DMS153 (cell line): ENCODE measurements around the gene TMEM175.

Source experiments
- DNase-seq: peaks from one replicate; lab custom pipeline; 2025; lab: John Stamatoyannopoulos, UW

Gene TMEM175

DNA sequence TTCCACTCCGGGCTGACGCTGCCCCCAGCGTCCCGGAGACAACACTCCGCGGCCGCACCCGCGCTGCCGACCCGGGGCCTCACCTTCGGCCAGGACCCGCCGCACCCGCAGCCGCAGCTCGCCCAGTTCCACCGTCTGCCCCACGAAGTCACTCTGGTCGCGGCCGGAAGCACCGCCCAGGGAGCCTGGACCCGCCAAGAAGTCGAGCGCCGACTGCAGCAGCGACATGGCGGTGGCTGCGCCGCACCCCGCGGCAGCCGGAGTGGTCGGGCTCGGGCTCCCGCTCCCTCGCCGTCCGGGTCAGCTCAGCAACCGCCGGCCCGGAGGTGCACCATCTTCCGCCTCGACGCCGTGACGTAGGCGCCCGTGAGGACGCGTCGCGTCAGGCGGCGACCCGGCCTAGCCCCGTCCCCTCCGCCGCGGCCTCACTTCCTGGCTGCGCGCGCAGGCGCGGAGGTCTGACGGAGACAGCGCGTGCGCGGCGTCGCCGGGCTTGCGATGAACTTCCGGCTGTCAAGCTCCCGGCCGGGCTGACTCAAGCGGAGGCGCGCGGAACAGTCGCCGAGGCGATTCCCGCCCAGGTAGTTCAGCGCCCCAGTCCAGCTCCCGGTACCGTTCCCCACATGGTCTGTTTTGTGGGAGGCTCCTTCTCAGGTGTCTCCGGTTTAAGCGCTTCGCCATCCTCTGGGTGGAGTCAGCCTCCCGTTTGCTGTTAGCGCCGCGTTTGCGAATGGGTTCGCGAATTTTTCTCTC is at the start of gene TMEM175, which contains the start of gene GAK:
TMEM175 (plus strand) TSS at position 501 of the 753 bp plus-strand sequence. CDS start 15,280 bp downstream, outside the sequence.
GAK (minus strand) TSS at position 357 of the 753 bp plus-strand sequence; CDS start at position 228, 129 bp downstream.
- DNase-seq: peak; percentile 75

- DNase-seq: no peak
These were observed 49.6 kb upstream of the TMEM175 start for GRCh38 chr4:882646-883045.

- no peak for DNase-seq
These were observed 48.7 kb upstream of the TMEM175 start for GRCh38 chr4:883377-884095.

DNA sequence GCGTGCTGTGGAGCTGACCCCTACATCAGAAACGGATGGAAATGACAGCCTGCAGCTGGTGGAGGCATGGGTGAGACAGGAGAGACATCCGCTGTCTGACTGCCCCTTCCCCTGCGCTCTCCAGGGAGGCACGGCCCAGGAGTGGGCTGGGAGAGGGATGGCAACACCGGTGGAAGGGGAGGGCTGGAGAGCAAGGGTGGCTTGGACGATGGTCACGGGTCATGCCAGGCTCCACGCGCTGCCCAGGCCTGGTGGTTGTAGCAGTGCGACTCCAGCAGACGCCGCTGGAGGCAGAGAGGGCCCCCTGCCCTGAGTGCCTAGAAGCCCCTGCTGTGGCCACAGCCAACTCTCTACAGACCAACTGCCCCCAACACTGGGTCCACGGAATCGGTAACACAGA is 48.0 kb upstream of the TMEM175 start:
- DNase-seq: no peak

- DNase-seq: no peak
These were observed 47.4 kb upstream of the TMEM175 start for GRCh38 chr4:884896-885295.

GRCh38 chr4:885353-885752 is 46.9 kb upstream of the TMEM175 start:
- DNase-seq: no peak

DNA sequence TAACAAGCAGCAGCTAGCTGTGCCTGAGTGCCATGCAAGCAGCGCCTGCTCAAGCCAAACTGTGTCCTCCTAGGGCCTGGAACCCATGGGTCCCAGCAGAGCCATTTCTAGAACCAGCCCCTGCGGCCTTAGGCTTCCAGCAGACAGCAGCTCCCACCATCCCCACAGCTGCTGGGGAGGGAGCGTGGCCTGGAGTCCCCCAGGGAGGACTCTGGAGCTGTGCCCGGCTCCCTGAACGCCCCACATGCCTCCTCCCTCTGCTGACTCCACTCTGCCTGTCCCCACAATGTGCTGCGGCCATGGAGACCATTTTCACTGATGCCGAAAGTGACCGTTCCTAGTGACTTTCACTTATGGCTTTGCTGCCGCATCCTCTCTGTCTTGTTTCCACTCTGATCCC is 46.0 kb upstream of the TMEM175 start:
- DNase-seq: no peak

GRCh38 chr4:887034-887763 is 45.1 kb upstream of the TMEM175 start:
- no peak for DNase-seq

DNA sequence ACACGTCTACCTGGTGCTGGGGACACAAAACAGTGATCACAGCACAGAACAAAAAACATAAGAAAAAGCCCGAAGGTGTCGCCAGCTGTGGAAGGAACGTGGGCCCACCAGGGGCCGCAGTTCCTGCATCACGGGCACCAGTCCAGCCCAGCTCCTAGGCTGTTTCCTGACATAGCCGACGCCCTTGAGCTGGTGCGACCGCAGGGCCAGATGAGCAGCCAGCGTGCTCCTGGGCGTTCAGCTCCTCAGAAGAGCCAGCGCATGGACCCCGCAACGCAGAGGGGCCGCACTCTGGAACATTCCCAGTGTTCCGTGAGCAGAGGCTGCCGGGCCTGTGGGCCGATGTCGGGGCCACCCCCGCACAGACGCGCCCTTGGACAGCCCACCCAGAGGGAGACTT is 44.2 kb upstream of the TMEM175 start:
- no peak for DNase-seq

GRCh38 chr4:889516-889915 is 42.7 kb upstream of the TMEM175 start:
- no peak for DNase-seq

DNA sequence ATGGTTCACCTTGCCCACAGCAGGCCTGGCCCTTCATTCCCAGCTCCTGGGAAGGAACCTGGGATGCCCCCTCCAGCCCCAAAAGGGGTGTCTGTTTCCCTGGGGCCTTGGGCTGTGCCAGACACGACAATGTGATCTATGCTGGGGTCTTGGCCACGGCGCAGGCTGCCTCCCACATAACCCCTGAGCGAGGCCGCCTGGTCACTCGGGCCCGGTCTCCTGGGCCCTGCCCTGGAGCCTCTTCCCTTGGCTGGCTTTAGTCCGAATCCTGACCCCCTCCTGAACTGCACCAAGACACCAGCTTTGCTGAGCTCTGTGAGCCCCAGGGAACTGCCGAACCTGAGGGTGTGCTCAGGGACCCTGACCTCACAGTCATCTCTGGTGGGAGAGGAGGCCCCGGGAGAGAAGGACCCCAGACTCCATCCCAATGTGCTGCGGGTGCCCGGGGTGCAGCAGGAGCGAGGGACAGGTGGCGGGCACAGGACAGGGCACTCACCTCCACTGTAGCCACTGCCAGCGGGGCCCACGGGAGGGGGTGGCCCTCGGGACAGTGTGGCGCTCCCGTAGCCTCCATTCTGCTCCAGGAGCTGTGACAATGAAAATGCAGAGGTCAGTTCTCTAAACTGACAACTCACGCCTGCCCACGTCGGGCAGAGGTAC is 42.1 kb upstream of the TMEM175 start:
- DNase-seq: no peak

DNA sequence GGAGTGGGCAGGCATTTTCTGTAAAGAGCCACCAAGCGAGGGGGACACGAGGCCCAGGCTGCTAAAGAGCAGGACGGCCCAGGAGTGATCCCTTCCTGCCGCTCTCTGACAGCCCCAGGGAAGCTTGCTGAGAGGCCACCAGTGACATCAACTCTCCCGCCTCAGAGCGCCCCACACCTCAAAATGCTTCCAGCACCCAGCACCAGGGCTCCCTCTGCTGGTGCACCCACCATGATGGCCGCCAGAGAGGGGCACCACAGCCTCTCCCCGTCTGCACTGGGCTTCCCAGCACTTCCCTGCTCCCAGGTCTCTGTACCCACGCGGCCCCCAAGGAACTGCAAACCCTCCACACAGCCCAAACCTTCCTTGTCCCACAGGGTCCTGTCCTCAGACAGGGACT is 40.5 kb upstream of the TMEM175 start:
- no peak for DNase-seq

DNA sequence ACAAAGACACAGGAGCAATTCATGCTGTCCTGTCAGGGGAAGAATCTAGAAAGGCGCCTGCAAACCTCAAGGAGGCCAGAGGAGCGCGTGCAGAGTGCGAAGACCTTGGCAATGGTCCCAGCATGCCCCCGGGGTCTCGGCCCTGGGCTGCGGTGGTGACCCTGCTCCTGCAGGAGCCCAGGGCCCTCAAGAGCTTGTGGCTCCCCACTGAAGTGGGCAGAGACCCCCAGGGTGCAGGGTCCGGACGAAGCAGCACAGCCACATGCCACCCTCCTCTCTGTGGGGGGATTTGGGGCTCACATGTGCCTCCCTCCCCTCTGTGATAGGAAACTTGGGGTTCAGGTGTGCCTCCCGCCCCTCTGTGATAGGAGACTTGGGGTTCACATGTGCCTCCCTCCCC is 39.5 kb upstream of the TMEM175 start:
- no peak for DNase-seq

DNA sequence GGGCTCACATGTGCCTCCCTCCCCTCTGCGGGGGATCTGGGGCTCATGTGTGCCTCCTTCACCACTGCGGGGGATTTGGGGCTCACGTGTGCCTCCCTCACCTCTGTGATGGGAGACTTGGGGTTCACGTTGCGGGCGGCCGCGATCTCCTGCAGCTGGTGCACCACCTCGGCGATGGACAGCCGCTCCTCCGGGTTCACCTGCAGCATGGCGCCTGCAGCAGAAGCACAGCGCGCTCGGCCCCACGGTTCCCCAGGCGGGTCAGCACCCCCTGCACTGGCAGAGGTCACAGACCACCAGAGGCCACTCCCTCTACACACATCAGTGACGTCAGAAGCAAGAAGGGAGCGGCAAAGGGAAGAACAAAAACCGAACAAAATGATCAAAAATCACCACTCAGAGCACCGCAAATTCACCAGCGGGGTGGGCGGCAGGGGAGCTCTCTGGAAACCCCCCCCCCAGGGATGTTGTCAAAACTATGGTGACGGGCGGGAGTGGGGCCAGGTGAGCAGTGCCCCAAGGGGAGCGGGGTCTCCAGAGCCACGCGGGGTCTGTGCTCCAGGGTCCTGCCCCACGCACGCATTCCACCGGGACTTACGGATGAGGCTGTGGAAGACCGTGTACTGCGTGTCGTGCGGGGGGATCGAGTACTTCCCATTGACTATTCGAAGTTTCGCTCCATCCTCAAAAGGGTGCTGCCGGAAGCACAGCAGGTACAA is 38.8 kb upstream of the TMEM175 start:
- DNase-seq: no peak

DNA sequence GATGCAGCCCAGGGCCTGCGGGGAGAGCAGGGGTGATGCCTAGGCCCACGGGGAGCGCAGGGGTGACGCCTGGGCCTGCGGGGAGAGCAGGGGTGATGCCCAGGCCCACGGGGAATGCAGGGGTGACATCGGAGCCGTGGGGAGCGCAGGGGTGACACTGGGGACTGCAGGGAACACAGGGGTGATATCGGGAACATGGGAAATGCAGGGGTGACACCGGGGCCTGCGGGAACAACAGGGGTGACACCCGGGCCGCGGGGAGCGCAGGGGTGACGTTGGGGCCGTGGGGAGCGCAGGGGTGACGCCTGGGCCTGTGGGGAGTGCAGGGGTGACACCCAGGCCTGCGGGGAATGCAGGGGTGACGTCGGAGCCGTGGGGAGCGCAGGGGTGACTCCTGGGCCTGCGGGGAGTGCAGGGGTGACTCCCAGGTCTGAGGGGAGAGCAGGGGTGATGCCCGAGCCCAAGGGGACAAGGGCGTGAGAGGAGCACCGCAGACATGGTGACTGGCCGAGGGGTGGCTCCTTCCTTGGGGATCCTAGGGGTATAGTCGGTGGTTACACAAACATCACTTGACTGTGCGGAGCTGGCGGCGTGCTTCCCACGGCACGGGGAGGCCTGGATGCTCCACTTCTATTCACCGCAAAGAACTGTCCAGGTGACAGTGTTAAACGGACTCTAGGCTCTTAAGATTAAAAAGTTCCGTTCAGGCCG is 38.1 kb upstream of the TMEM175 start:
- no peak for DNase-seq

DNA sequence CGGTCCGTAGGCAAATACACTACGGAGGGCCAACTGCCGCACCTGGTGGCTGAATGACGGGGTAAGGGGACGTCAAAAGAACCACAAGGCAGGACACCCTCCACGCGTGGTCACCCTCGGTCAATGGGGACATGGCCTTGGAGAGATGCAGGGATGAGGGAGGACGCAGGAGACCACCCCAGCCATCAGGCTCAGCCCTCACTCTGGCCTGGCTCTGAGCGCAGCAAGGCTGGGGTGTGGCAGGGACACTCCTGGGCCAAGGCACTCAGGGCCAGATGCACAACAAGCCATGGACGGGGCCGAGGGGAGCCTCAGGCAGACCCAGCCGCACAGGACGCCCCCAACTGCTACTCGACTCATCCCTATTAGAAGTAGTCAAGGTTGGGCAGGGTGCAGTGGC is 36.7 kb upstream of the TMEM175 start:
- no peak for DNase-seq

GRCh38 chr4:896216-896615 is 36.0 kb upstream of the TMEM175 start:
- no peak for DNase-seq

DNA sequence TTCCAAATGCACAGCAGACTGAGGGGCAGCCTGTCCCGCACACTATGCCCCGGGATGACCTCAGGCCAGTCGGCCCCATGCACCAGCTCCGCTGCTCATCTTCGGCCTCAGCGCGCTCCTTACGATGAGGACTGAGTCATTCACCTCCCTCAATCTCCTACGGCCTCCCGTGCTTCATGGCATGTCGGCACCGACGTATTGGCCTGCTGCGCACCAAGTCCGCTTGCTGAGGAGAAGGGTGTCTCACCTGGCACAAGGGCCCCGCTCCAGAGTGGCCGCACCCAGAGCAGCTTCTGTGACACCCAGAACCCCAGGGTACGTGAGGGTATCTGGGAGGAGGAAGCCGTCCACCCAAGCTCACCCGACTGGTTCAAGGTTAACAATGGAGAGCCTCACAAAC is 35.6 kb upstream of the TMEM175 start:
- DNase-seq: no peak

DNA sequence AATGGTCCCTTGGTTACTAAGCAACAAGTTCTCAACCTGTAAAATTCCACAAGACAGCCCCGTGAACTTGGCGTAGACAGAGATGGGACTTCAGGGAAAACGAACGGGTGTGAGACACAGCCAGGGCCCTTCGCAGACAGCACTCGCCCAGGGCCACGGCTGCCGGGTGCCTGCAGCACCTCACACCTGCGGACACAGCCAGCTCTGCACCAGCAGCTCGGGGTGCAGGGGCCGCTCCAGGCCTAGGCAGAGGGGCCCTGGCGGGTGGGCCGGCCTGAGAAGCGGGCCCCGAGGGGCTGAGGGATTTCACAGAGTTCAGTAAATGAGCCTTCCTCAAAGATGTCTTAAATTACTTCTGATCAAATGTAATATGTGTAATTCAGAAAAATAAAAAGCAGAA is 34.1 kb upstream of the TMEM175 start:
- no peak for DNase-seq

GRCh38 chr4:898869-899555 is 33.2 kb upstream of the TMEM175 start:
- DNase-seq: no peak
